ENCODE measurements around the gene RNPC3.

- TF ChIP-seq, protein P1, sequence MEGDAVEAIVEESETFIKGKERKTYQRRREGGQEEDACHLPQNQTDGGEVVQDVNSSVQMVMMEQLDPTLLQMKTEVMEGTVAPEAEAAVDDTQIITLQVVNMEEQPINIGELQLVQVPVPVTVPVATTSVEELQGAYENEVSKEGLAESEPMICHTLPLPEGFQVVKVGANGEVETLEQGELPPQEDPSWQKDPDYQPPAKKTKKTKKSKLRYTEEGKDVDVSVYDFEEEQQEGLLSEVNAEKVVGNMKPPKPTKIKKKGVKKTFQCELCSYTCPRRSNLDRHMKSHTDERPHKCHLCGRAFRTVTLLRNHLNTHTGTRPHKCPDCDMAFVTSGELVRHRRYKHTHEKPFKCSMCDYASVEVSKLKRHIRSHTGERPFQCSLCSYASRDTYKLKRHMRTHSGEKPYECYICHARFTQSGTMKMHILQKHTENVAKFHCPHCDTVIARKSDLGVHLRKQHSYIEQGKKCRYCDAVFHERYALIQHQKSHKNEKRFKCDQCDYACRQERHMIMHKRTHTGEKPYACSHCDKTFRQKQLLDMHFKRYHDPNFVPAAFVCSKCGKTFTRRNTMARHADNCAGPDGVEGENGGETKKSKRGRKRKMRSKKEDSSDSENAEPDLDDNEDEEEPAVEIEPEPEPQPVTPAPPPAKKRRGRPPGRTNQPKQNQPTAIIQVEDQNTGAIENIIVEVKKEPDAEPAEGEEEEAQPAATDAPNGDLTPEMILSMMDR (IDR thresholded peaks at IDR 0.05): no peak
- no peak for TF ChIP-seq POLR2A (IDR thresholded peaks at IDR 0.05)
These were observed 58.4 kb downstream of the RNPC3 start for GRCh38 chr1:103583887-103584286.

All from adrenal gland (tissue), 5 donors.